Transverse colon (tissue), 4 donors: ENCODE measurements around the gene KDM5A. TPM values are rescaled to one million over a fixed set of nuclear protein-coding genes. Genes with fewer than 3 reads are reported as not detected.

ENCODE experiments used
- DNase-seq: peaks from one replicate; pipeline ENCODE4 v3.0.0-alpha.2; 2019
- H3K27ac ChIP-seq, 4 donors: fragments of 200-600 bp; sonication (generic); 2 replicates each; pipeline ENCODE4 v1.5.1; 2016 to 2018; ENCODE audit warnings: inconsistent platforms in 4 of 4
- H3K27me3 ChIP-seq: fragments of 200-600 bp; sonication (generic); 2 replicates; pipeline ENCODE4 v1.5.1; 2017; ENCODE audit warnings: inconsistent platforms
- H3K36me3 ChIP-seq, 4 donors: fragments of 200-600 bp; sonication (generic); 2 replicates each; pipeline ENCODE4 v1.5.1; 2017 to 2019; ENCODE audit warnings: inconsistent platforms in 4 of 4
- H3K4me1 ChIP-seq, 4 donors: fragments of 200-600 bp; sonication (generic); 2 replicates each; pipeline ENCODE4 v1.5.1; 2017 to 2020; ENCODE audit warnings: inconsistent platforms in 4 of 4
- H3K4me3 ChIP-seq, 4 donors: fragments of 200-600 bp; sonication (generic); 1 replicate in 1 of 4; 2 replicates in 3 of 4; pipeline versions ENCODE4 v1.5.1 to v1.6.1; 2017 to 2019; ENCODE audit warnings: inconsistent platforms in 4 of 4
- H3K9me3 ChIP-seq, 2 donors: fragments of 200-600 bp; sonication (generic); 2 replicates each; pipeline ENCODE4 v1.5.1; 2017 to 2019; ENCODE audit warnings: inconsistent platforms in 2 of 2
- CTCF ChIP-seq, 5 experiments: fragments of 200-600 bp in 3 of 5; fragments of 450-650 bp in 2 of 5; sonication (generic) in 3 of 5; IDR thresholded peaks; 1 replicate in 2 of 5; 2 replicates in 3 of 5; pipeline ENCODE4 v1.5.1; 2016 to 2017; ENCODE audit warnings: antibody characterized with exemption in 5 of 5, inconsistent platforms in 3 of 5, mild to moderate bottlenecking in 2 of 5, moderate library complexity in 1 of 5
- EP300 ChIP-seq: sonication (generic); formaldehyde crosslinking; IDR thresholded peaks from one replicate; pipeline ENCODE4 v1.6.1; 2017; ENCODE audit warnings: antibody characterized with exemption, low read depth
- POLR2A ChIP-seq: fragments of 450-650 bp; IDR thresholded peaks from one replicate; pipeline ENCODE4 v1.6.1; 2016; ENCODE audit warnings: antibody characterized with exemption, mild to moderate bottlenecking, moderate library complexity
- POLR2AphosphoS5 ChIP-seq, 3 donors: sonication (generic); formaldehyde crosslinking; IDR thresholded peaks; one replicate each; pipeline ENCODE4 v1.6.1; 2016; ENCODE audit warnings: antibody characterized with exemption in 3 of 3
- WGBS, 2 donors: methylation state at CpG; one replicate each; pipeline ENCODE4 v1.1.5; 2018; ENCODE audit warnings: low coverage in 1 of 2; 5-methylcytosine and 5-hydroxymethylcytosine counted together
- in situ Hi-C, 4 donors: fragments of 200-750 bp; cut with MboI; loops; one replicate each; pipeline versions ENCODE4 v1.15.0 to v1.15.1; 2017; ENCODE audit warnings: low sequenced_read_pairs in 3 of 4, low pct_ligation_motif_present in 1 of 4, low pct_unique_long_range_greater_than_20kb in 1 of 4
- intact Hi-C: fragments of 100-400 bp; cut with DNase I; formaldehyde crosslinking; loops from one replicate; pipeline ENCODE4 v1.15.1; 2023; ENCODE audit warnings: low total_unique reads
- total RNA-seq, 4 donors: library from RNA; depleted of rRNA; stranded (reverse); fragments of >200 nt; gene quantifications; one replicate each; pipeline ENCODE4 v1.1.0, GENCODE V29; 2016

KDM5A gene
- total RNA-seq, 4 donors from 2014 or later = 20.2 to 64.7 (median 51.5) TPM

DNA sequence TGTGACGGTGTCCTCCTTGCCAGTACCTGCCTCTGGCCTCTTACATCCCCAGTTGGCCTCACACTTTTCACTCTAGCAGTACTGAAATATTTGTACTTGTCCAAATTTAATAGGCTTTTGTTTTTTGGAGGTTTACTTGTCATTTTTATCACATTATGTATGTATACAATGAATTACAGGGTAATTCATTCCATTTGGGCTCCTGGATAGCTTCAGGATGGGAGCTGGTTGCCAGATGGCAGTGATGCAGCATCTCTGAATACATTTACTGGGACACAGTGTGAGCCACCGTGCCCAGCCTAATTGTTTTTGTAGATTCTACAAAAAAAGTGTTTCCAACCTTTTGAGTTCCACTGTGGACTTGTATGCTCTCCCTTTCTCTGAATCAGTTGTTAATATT lies 25.7 kb upstream of the KDM5A start:
- Histone ChIP-seq H3K27me3 (no peaks in the 10 kb centered on the region), H3K27ac (no peak overlapping the region), H3K9me3 (no peaks in the 10 kb centered on the region), H3K4me1 (no peaks in the 10 kb centered on the region), H3K4me3 (no peak overlapping the region), H3K36me3 (peaks cover 0 to 10% (median 4%) of the 10 kb centered on the region in 4 donors)
- intact Hi-C loops = no loop called here
- 85 to 93% methylated on average over 2 of the region's 2 CpGs for WGBS, 2 donors
- no peak for TF ChIP-seq POLR2A
- no peak for TF ChIP-seq POLR2AphosphoS5 (IDR thresholded peaks at IDR 0.05)
- no peak for TF ChIP-seq CTCF (IDR thresholded peaks at IDR 0.05)
- TF ChIP-seq EP300 = no peak
- in situ Hi-C loops = no loop called here
- DNase-seq = no peak

DNA sequence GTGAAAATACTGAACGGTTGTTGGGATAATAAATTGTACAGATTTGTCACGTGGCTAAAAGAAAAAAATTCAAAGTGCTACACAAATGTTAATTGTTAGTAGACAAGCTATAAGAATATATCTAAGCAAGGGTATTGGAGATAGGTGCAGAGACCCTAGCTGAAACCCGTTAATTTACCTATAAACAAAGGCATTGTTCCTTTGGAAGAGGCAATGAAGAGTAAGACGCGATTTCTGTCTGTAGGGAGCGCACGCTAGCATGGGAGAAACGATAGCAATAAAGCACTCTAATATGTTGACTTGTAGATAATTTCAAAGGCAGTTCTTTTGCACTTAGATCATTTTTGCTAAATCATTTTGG lies 12.9 kb upstream of the KDM5A start:
- DNase-seq = no peak
- peak overlapping the region; percentile 34 to 69 (median 64) for H3K4me3 ChIP-seq
- in situ Hi-C loops (no loop called here), intact Hi-C loops (no loop called here)
- no peaks in the 10 kb centered on the region for H3K9me3 ChIP-seq
- TF ChIP-seq POLR2AphosphoS5 (IDR thresholded peaks at IDR 0.05) = no peak
- no peak for TF ChIP-seq POLR2A
- TF ChIP-seq CTCF (IDR thresholded peaks at IDR 0.05) = no peak
- no peak for TF ChIP-seq EP300
- peak overlapping the region; percentile 74 to 82 (median 79) for H3K27ac ChIP-seq
- no peaks in the 10 kb centered on the region for H3K36me3 ChIP-seq
- peaks cover 4 to 15% (median 7%) of the 10 kb centered on the region in 4 donors for H3K4me1 ChIP-seq
- no peaks in the 10 kb centered on the region for H3K27me3 ChIP-seq
- 0 to 1% methylated on average over 6 to 8 of the region's 8 CpGs for WGBS, 2 donors

DNA sequence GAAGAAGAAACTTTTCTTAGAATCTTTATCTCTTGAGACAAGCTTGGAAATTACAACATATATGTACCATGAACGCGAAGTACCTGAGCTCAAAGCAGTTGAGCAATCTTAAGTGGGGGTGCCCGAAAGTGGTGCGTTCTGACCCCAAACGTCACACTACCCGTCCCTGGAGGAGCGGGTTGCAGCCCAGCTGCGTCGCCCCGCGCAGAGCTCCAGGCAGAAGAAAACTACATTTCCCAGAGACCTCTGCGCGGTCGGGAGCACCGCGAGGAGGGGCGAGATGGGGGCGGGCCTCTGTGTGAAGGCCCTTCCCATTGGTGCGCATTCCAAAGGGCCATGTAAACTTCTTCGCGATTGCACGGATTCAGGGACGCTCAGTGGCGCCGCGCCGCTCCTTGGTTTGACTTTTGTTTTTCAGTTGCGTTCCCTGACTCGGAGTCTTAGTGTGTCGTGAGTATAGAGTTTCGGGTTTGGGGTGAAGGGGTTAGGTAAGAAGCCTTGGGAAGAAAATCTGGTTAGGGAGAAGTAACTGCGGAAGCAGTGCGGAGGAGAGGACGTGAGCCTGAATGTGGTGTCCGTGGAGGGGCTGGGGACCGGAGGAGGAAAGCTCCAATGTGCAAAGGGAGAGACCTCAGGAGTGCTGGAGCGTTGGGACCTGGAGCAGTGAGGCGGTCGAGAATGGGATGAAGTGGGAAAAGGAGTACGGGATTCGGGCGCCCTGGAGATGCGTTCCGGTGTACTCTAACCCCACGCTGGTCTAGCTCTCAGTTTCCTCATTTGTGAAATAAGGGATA lies 12.3 kb upstream of the KDM5A start, which contains the start of gene CCDC77:
Gene CCDC77 (plus strand): TSS at position 410 of the 794 bp plus-strand sequence. CDS start 7,740 bp downstream, outside the sequence.
- WGBS, 2 donors = 1 to 2% methylated on average over 14 to 45 of the region's 45 CpGs
- in situ Hi-C loops = no loop called here
- TF ChIP-seq POLR2AphosphoS5 (IDR thresholded peaks at IDR 0.05) (peak; percentile 24 to 42 (median 26)), POLR2A (no peak)

GRCh38 chr12:400828-401227 lies 11.7 kb upstream of the KDM5A start:
- WGBS, 2 donors = 46 to 73% methylated on average over 5 to 8 of the region's 8 CpGs
- no peaks in the 10 kb centered on the region for H3K9me3 ChIP-seq
- TF ChIP-seq POLR2A (no peak), EP300 (no peak), CTCF (IDR thresholded peaks at IDR 0.05) (no peak), POLR2AphosphoS5 (IDR thresholded peaks at IDR 0.05) (no peak)
- H3K27ac ChIP-seq = peak overlapping the region; percentile 74 to 82 (median 79)
- H3K36me3 ChIP-seq = no peaks in the 10 kb centered on the region
- no peak for DNase-seq
- H3K4me3 ChIP-seq = peak overlapping the region in 3 of 4 donors; percentile 60 to 69 (median 68)
- H3K4me1 ChIP-seq = peaks cover 4 to 15% (median 7%) of the 10 kb centered on the region in 4 donors
- no peaks in the 10 kb centered on the region for H3K27me3 ChIP-seq
- intact Hi-C loops (no loop called here), in situ Hi-C loops (no loop called here)

More for the DNA sequence above, 12.3 kb upstream of the KDM5A start, which contains the start of gene CCDC77:
- Histone ChIP-seq H3K9me3 (no peaks in the 10 kb centered on the region), H3K4me3 (peak within 1 kb of the TSS; percentile 34 to 69 (median 64)), H3K36me3 (no peaks in the 10 kb centered on the region), H3K4me1 (peaks cover 4 to 15% (median 7%) of the 10 kb centered on the region in 4 donors), H3K27me3 (no peaks in the 10 kb centered on the region), H3K27ac (peak within 1 kb of the TSS; percentile 74 to 82 (median 79))
- peak; percentile 93 for DNase-seq
- intact Hi-C loops = no loop called here
